ENCODE results near the gene WDR20. TPM values are rescaled to one million over a fixed set of nuclear protein-coding genes. Genes with fewer than 3 reads are reported as not detected.
A peak's percentile ranks its signal among the peaks of the same experiment; 100 is the strongest.

Gene WDR20
- total RNA-seq, 1 experiment from 2014 or later, result 25.6 TPM

GRCh38 chr14:102210421-102211042 is 70.8 kb downstream of the WDR20 start:
- CTCF ChIA-PET, result interaction anchor here (0.6 kb wide), 1 partner anchor 376 kb away, joined by 3 read pairs; no protein-coding TSS in a partner anchor
- H3K9me3 Mint-ChIP-seq, result no peaks in the 10 kb centered on the region
- no peak for DNase-seq (ENCODE audit: low spot score)

GRCh38 chr14:102211240-102211639 is 71.5 kb downstream of the WDR20 start:
- CTCF ChIA-PET, result interaction anchor here (0.6 kb wide), 1 partner anchor 376 kb away, joined by 3 read pairs; no protein-coding TSS in a partner anchor
- peaks cover 25% of the 10 kb centered on the region for H3K4me1 Mint-ChIP-seq
- peaks cover 7% of the 10 kb centered on the region; the same call in 1 of the 2 replicates for H3K36me3 Mint-ChIP-seq
- H3K27me3 Mint-ChIP-seq (ENCODE audit: low read depth), result no peaks in the 10 kb centered on the region
- 0 out of 2 replicates have a peak overlapping the region, but pooled peaks have one; percentile 27 for H3K27ac Mint-ChIP-seq
- no peaks in the 10 kb centered on the region for H3K9me3 Mint-ChIP-seq
- H3K4me3 Mint-ChIP-seq, result no peak overlapping the region
- POLR2A ChIA-PET, result no interaction called here
- DNase-seq (ENCODE audit: low spot score) (no peak), ATAC-seq (no peak)
- TF ChIP-seq SMAD4 (CRISPR knock-in tag; IDR thresholded peaks at IDR 0.05) (no peak), SOX15 (CRISPR knock-in tag; IDR thresholded peaks at IDR 0.05) (no peak), HMGXB4 (CRISPR knock-in tag; IDR thresholded peaks at IDR 0.05) (no peak), ARID4B (CRISPR knock-in tag; IDR thresholded peaks at IDR 0.05; ENCODE audit: borderline replicate concordance) (no peak), MYBL2 (CRISPR knock-in tag; IDR thresholded peaks at IDR 0.05) (no peak), ZSCAN18 (CRISPR knock-in tag; IDR thresholded peaks at IDR 0.05) (no peak), IRF2 (CRISPR knock-in tag; IDR thresholded peaks at IDR 0.05; ENCODE audit: borderline replicate concordance, low read depth) (no peak), GRHL2 (CRISPR knock-in tag; IDR thresholded peaks at IDR 0.05; ENCODE audit: insufficient replicate concordance, severe bottlenecking) (no peak), ZNF138 (CRISPR knock-in tag; conservative IDR thresholded peaks at IDR 0.05) (no peak), FOXP4 (CRISPR knock-in tag; IDR thresholded peaks at IDR 0.05) (no peak)

More at GRCh38 chr14:102210421-102211042, 70.8 kb downstream of the WDR20 start:
- Mint-ChIP-seq H3K4me3 (no peak overlapping the region), H3K4me1 (peaks cover 24% of the 10 kb centered on the region), H3K27ac (peak overlapping the region; percentile 72), H3K27me3 (ENCODE audit: low read depth) (no peaks in the 10 kb centered on the region), H3K36me3 (peaks cover 8% of the 10 kb centered on the region; the same call in 1 of the 2 replicates)
- no peak for TF ChIP-seq NR3C1 (CRISPR knock-in tag; conservative IDR thresholded peaks at IDR 0.05; ENCODE audit: low read depth)
- peak; percentile 35; the same call in 1 of the 2 replicates for TF ChIP-seq USF2 (CRISPR knock-in tag; IDR thresholded peaks at IDR 0.05)
- no peak for TF ChIP-seq STAT6 (CRISPR knock-in tag; conservative IDR thresholded peaks at IDR 0.05; ENCODE audit: low read depth)
- POLR2A ChIA-PET, result no interaction called here
- peak; percentile 19 for ATAC-seq

Measured in WTC11 (cell line).